Activated B cell treated with CpG ODN at 0.5 μM for 24 hours (primary cell): ENCODE measurements around the gene BRI3. TPM values are rescaled to one million over a fixed set of nuclear protein-coding genes. Genes with fewer than 3 reads are reported as not detected.

Experiments used
- ATAC-seq: fragments of 200-7000 bp; cut with Tn5 transposase; one replicate; pipeline ENCODE4 v1.10.0; 2021; ENCODE audit warnings: low read depth, mild to moderate bottlenecking, moderate library complexity
- CTCF ChIA-PET: fragments of 350-600 bp; sonication (Branson Sonifier 250); formaldehyde crosslinking; loops from one replicate; lab custom pipeline; 2021; ENCODE audit warnings: antibody characterized with exemption; lab: Charles Lee
- POLR2A ChIA-PET: fragments of 350-600 bp; sonication (Branson Sonifier 250); formaldehyde crosslinking; loops from one replicate; lab custom pipeline; 2021; ENCODE audit warnings: antibody characterized with exemption; lab: Charles Lee
- DNase-seq: peaks from one replicate; pipeline ENCODE4 v3.0.0; 2022
- H3K27ac Mint-ChIP-seq: one replicate; pipeline ENCODE4 v1.8.0; 2020; ENCODE audit warnings: mixed read lengths
- H3K27me3 Mint-ChIP-seq: one replicate; pipeline ENCODE4 v1.8.0; 2021; ENCODE audit warnings: mixed read lengths
- H3K36me3 Mint-ChIP-seq: one replicate; pipeline ENCODE4 v1.8.0; 2021; ENCODE audit warnings: low read depth, mixed read lengths
- H3K4me1 Mint-ChIP-seq: one replicate; pipeline ENCODE4 v1.8.0; 2021; ENCODE audit warnings: mixed read lengths
- H3K4me3 Mint-ChIP-seq: one replicate; pipeline ENCODE4 v1.8.0; 2020; ENCODE audit warnings: mild to moderate bottlenecking, mixed read lengths
- H3K9me3 Mint-ChIP-seq: one replicate; pipeline ENCODE4 v1.8.0; 2020; ENCODE audit warnings: mixed read lengths
- intact Hi-C: fragments of 100-400 bp; cut with micrococcal nuclease; formaldehyde crosslinking; loops from one replicate; pipeline ENCODE4 v1.15.1; 2024
- total RNA-seq: library from RNA; stranded (reverse); gene quantifications from 2 replicates; pipeline ENCODE4 v1.2.3, GENCODE V29; 2022
- TF ChIP-seq, protein P1 (sequence below): fragments of 200-600 bp; IDR thresholded peaks from one replicate; pipeline ENCODE4 v1.8.0; 2022; ENCODE audit warnings: antibody characterized with exemption, mild to moderate bottlenecking

BRI3 gene
- total RNA-seq, 1 donor from 2014 or later, result 53.7 TPM

DNA sequence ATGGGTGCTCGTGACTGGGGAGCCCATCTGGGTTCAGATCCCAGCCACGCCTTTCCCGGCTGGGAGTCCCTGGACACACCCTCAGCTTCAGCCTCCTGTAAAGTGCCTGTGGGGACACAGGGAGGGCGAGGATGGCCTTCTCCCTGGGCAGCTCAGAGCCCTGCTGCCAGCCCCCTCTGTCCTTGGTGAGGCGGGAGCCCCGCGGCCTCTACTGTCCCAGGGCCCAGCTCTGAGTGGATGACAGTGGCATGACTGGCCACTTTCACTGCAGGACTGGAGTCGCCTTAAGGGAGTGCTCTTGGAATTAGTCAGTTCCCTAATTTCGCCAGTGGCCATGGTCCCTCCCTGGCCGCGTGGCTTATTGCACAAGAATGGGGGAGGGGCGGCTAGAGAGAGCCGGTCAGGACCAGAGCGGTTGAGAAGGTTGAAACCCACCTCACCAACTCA, 4.6 kb downstream of the BRI3 start:
- Mint-ChIP-seq H3K27ac (no peak overlapping the region), H3K4me3 (no peak overlapping the region), H3K36me3 (peaks cover 8% of the 10 kb centered on the region), H3K4me1 (peaks cover 35% of the 10 kb centered on the region), H3K27me3 (no peaks in the 10 kb centered on the region), H3K9me3 (no peaks in the 10 kb centered on the region)
- ATAC-seq (no peak), DNase-seq (no peak)
- intact Hi-C loops, result loop anchor here (10.0 kb wide), 1 partner anchor 1171 kb away; the partner anchor contains the start of gene SDHAF3
- CTCF ChIA-PET, result no interaction called here
- POLR2A ChIA-PET, result no interaction called here
- TF ChIP-seq, protein P1, sequence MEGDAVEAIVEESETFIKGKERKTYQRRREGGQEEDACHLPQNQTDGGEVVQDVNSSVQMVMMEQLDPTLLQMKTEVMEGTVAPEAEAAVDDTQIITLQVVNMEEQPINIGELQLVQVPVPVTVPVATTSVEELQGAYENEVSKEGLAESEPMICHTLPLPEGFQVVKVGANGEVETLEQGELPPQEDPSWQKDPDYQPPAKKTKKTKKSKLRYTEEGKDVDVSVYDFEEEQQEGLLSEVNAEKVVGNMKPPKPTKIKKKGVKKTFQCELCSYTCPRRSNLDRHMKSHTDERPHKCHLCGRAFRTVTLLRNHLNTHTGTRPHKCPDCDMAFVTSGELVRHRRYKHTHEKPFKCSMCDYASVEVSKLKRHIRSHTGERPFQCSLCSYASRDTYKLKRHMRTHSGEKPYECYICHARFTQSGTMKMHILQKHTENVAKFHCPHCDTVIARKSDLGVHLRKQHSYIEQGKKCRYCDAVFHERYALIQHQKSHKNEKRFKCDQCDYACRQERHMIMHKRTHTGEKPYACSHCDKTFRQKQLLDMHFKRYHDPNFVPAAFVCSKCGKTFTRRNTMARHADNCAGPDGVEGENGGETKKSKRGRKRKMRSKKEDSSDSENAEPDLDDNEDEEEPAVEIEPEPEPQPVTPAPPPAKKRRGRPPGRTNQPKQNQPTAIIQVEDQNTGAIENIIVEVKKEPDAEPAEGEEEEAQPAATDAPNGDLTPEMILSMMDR, result no peak

DNA sequence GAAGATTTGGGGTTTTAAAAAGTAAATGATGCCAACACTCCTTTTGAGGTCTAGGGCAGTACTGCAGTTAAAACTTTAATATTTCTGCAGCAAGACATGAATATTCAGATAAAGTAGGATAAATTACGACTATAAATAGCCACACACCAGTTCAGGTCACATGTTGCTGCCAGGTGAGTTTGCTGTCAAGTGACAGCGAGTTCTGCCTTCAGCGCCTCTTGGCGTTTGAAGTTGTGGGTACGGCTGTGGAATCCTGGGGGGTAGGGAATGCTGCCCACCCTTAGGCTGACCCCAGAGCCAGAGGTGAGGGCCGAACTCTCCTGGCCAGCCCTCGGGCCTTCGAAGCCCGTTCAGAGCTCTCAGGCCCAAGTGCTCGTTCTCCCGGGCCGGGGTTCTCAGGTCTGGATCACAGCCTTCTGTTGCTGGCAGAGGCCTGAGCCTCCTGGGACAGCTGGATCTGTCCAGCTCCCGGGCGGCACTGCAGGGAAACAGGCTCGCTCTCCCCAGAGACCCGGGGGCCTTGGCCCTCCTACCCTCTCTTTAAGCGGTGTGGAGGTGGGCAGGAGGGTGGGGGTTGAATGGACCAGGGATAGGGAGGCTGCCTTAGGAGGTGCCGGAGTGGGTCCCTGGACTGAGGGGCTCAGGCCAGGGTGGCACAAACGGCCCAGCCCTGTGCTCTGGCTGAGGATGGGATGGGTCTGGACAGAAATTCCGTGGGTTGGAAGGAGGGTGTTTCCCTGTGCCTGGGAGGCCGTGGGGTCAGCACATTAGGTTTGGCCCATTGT, 5.4 kb downstream of the BRI3 start:
- CTCF ChIA-PET, result no interaction called here
- H3K27ac Mint-ChIP-seq, result no peak overlapping the region
- ATAC-seq (no peak), DNase-seq (no peak)
- H3K4me1 Mint-ChIP-seq, result peaks cover 35% of the 10 kb centered on the region
- POLR2A ChIA-PET, result no interaction called here
- intact Hi-C loops, result loop anchor here (10.0 kb wide), 1 partner anchor 1172 kb away; the partner anchor contains the start of gene SDHAF3
- H3K4me3 Mint-ChIP-seq, result no peak overlapping the region
- TF ChIP-seq, protein P1, result no peak
- H3K9me3 Mint-ChIP-seq, result no peaks in the 10 kb centered on the region
- no peaks in the 10 kb centered on the region for H3K27me3 Mint-ChIP-seq
- H3K36me3 Mint-ChIP-seq, result peaks cover 15% of the 10 kb centered on the region

DNA sequence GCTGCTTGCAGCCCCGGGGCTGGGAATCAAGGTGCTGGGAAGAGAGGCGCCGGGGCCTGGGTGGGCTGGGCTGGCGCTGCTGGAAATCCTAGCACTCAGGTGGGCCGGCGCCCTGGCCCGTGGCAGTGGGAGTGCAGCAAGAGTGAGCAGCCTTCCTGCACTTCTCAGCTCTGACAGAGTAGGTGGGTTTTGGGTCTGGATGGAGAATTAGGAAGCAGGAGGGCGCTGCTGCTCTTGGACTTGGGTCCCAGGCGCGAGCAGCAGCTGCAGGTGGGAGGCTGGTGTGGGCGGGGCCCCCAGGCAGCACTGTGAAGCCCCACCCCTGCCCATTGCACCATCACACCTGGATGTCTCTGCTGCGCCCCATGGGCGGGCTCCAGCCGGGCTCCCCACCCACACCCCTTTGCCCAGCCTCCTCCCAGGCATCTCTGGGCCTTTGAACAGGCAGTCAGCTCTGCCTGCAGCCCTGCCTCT, 6.0 kb downstream of the BRI3 start:
- H3K4me1 Mint-ChIP-seq, result peaks cover 31% of the 10 kb centered on the region
- intact Hi-C loops, result loop anchor here (10.0 kb wide), 1 partner anchor 1173 kb away; the partner anchor contains the start of gene SDHAF3
- TF ChIP-seq, protein P1, result no peak

DNA sequence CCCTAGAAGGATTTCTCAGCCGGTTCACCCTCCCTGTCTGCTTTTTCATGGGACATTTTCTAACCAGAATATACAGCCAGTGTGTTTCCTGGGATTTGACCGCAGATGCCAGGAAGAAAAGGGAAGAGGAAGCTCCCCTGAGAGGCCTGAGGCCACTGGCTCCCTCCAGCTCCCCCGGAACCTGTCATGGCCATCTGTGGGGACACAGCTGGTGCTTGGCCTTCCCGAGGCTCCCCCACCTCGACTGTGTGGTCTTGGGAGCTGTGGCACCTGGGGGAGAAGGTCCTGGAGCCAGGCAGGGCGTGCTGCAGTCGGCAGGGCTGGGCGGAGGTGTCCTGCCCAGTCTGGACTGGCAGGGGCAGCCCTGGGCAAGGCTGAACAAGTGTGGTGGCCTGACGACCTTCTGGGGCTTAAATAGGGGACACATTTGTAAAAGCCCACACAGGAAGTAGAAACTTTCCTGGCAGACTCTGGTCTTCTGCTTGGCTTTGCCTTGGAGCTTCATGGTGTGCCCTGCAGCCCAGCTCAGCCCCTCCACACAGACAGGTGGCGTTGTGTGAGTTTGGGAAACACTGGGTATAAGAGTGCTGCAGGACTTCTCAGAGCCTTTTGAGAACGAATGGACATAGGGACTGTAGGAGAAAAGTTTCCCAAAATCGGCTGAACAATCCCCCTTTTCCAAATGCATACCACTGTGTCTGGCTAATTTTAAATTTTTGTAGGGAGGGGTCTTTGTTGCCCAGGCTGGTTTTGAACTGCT, 6.8 kb downstream of the BRI3 start:
- POLR2A ChIA-PET, result interaction anchor here (0.9 kb wide), 1 partner anchor 113 kb away, joined by 5 read pairs; the partner anchor contains the start of gene BAIAP2L1
- TF ChIP-seq, protein P1, result no peak
- no peaks in the 10 kb centered on the region for H3K9me3 Mint-ChIP-seq

More for the DNA sequence above, 6.0 kb downstream of the BRI3 start:
- H3K27ac Mint-ChIP-seq, result no peak overlapping the region
- ATAC-seq (no peak), DNase-seq (no peak)
- H3K27me3 Mint-ChIP-seq, result no peaks in the 10 kb centered on the region
- ChIA-PET CTCF (no interaction called here), POLR2A (no interaction called here)
- no peak overlapping the region for H3K4me3 Mint-ChIP-seq
- no peaks in the 10 kb centered on the region for H3K9me3 Mint-ChIP-seq
- peaks cover 20% of the 10 kb centered on the region for H3K36me3 Mint-ChIP-seq

More for the DNA sequence above, 6.8 kb downstream of the BRI3 start:
- ATAC-seq (no peak), DNase-seq (no peak)
- H3K27me3 Mint-ChIP-seq, result no peaks in the 10 kb centered on the region
- no peak overlapping the region for H3K4me3 Mint-ChIP-seq
- H3K27ac Mint-ChIP-seq, result no peak overlapping the region
- CTCF ChIA-PET, result no interaction called here
- peaks cover 25% of the 10 kb centered on the region for H3K36me3 Mint-ChIP-seq
- intact Hi-C loops, result loop anchor here (10.0 kb wide), 1 partner anchor 1173 kb away; the partner anchor contains the start of gene SDHAF3
- peaks cover 24% of the 10 kb centered on the region for H3K4me1 Mint-ChIP-seq
